Activated B cell treated with CpG ODN at 0.5 μM for 24 hours (primary cell): Measurements from ENCODE around the gene GALNT3. TPM values are rescaled to one million over a fixed set of nuclear protein-coding genes. Genes with fewer than 3 reads are reported as not detected.

ENCODE experiments used
- ATAC-seq: fragments of 200-7000 bp; cut with Tn5 transposase; one replicate; pipeline ENCODE4 v1.10.0; 2021; ENCODE audit warnings: low read depth, mild to moderate bottlenecking, moderate library complexity
- CTCF ChIA-PET: fragments of 350-600 bp; sonication (Branson Sonifier 250); formaldehyde crosslinking; loops from one replicate; lab custom pipeline; 2021; ENCODE audit warnings: antibody characterized with exemption; lab: Charles Lee
- POLR2A ChIA-PET: fragments of 350-600 bp; sonication (Branson Sonifier 250); formaldehyde crosslinking; loops from one replicate; lab custom pipeline; 2021; ENCODE audit warnings: antibody characterized with exemption; lab: Charles Lee
- DNase-seq: peaks from one replicate; pipeline ENCODE4 v3.0.0; 2022
- H3K27ac Mint-ChIP-seq: one replicate; pipeline ENCODE4 v1.8.0; 2020; ENCODE audit warnings: mixed read lengths
- H3K27me3 Mint-ChIP-seq: one replicate; pipeline ENCODE4 v1.8.0; 2021; ENCODE audit warnings: mixed read lengths
- H3K36me3 Mint-ChIP-seq: one replicate; pipeline ENCODE4 v1.8.0; 2021; ENCODE audit warnings: low read depth, mixed read lengths
- H3K4me1 Mint-ChIP-seq: one replicate; pipeline ENCODE4 v1.8.0; 2021; ENCODE audit warnings: mixed read lengths
- H3K4me3 Mint-ChIP-seq: one replicate; pipeline ENCODE4 v1.8.0; 2020; ENCODE audit warnings: mild to moderate bottlenecking, mixed read lengths
- H3K9me3 Mint-ChIP-seq: one replicate; pipeline ENCODE4 v1.8.0; 2020; ENCODE audit warnings: mixed read lengths
- intact Hi-C: fragments of 100-400 bp; cut with micrococcal nuclease; formaldehyde crosslinking; loops from one replicate; pipeline ENCODE4 v1.15.1; 2024
- total RNA-seq: library from RNA; stranded (reverse); gene quantifications from 2 replicates; pipeline ENCODE4 v1.2.3, GENCODE V29; 2022
- TF ChIP-seq, protein P1 (sequence below): fragments of 200-600 bp; IDR thresholded peaks from one replicate; pipeline ENCODE4 v1.8.0; 2022; ENCODE audit warnings: antibody characterized with exemption, mild to moderate bottlenecking

The GALNT3 gene
- total RNA-seq, 1 donor from 2014 or later, result 14.4 TPM

GRCh38 chr2:165725421-165725820 is 68.6 kb downstream of the GALNT3 start:
- no peak overlapping the region for H3K4me3 Mint-ChIP-seq
- H3K9me3 Mint-ChIP-seq, result no peaks in the 10 kb centered on the region
- CTCF ChIA-PET, result no interaction called here
- H3K36me3 Mint-ChIP-seq, result no peaks in the 10 kb centered on the region
- no peak overlapping the region for H3K27ac Mint-ChIP-seq
- no peak for ATAC-seq
- POLR2A ChIA-PET, result no interaction called here
- TF ChIP-seq, protein P1, sequence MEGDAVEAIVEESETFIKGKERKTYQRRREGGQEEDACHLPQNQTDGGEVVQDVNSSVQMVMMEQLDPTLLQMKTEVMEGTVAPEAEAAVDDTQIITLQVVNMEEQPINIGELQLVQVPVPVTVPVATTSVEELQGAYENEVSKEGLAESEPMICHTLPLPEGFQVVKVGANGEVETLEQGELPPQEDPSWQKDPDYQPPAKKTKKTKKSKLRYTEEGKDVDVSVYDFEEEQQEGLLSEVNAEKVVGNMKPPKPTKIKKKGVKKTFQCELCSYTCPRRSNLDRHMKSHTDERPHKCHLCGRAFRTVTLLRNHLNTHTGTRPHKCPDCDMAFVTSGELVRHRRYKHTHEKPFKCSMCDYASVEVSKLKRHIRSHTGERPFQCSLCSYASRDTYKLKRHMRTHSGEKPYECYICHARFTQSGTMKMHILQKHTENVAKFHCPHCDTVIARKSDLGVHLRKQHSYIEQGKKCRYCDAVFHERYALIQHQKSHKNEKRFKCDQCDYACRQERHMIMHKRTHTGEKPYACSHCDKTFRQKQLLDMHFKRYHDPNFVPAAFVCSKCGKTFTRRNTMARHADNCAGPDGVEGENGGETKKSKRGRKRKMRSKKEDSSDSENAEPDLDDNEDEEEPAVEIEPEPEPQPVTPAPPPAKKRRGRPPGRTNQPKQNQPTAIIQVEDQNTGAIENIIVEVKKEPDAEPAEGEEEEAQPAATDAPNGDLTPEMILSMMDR, result no peak
- H3K27me3 Mint-ChIP-seq, result peaks cover 12% of the 10 kb centered on the region
- intact Hi-C loops, result no loop called here
- no peak for DNase-seq
- H3K4me1 Mint-ChIP-seq, result peaks cover 6% of the 10 kb centered on the region

DNA sequence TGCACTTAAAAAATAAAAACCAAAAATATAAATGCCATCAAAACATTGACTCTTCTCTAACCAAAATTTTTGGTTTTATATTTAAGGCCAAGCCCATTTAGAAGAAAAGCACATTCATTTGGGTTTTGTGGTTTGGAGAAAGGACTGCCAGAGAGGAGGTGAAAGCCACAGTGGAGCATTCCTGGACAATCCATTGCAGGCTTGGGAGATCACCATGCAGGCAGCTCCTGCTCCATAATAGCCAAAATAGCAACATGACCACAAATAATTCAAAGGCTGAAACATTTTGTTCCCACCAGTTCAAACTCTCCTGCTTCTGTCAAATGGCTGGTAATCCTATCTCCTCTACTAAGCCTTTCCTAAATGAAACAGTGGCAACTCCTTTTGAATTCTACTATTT is 73.5 kb downstream of the GALNT3 start:
- no peak overlapping the region for H3K4me3 Mint-ChIP-seq
- ChIA-PET POLR2A (no interaction called here), CTCF (no interaction called here)
- ATAC-seq (no peak), DNase-seq (no peak)
- H3K27ac Mint-ChIP-seq, result no peak overlapping the region
- H3K9me3 Mint-ChIP-seq, result no peaks in the 10 kb centered on the region
- peaks cover 18% of the 10 kb centered on the region for H3K27me3 Mint-ChIP-seq
- H3K36me3 Mint-ChIP-seq, result no peaks in the 10 kb centered on the region
- TF ChIP-seq, protein P1, result no peak
- intact Hi-C loops, result no loop called here
- no peaks in the 10 kb centered on the region for H3K4me1 Mint-ChIP-seq

DNA sequence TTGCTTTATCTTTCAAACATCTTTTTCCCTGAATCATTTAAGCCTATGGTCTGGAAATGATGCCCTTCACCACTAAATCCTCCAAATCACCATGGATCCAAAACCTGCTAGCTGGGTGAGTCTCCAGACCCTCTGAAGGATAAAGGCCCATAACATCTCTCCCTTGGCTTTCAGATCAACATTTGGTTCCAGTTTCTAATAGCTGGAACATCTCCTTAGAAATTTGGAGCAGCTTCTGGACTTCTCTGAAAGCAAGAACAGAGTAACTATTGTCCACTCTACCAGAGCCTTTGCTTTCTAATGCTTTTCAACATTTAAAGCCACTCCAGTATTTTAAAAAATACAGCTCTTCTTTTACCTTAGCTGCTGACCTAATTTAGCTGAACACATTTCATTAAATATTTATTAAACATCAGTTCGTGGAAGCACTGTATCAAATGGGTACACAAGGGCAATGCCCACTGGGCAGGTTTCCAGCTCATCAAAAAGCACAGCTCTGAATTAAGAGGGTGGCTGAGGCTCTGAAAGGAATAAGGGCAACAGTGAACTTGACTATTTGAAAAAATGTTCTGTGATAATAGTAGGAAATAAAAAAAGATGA is 75.3 kb downstream of the GALNT3 start:
- Mint-ChIP-seq H3K4me1 (no peaks in the 10 kb centered on the region), H3K9me3 (no peaks in the 10 kb centered on the region), H3K27ac (no peak overlapping the region), H3K27me3 (peaks cover 20% of the 10 kb centered on the region), H3K36me3 (no peaks in the 10 kb centered on the region), H3K4me3 (no peak overlapping the region)
- intact Hi-C loops, result no loop called here
- ATAC-seq (no peak), DNase-seq (no peak)
- CTCF ChIA-PET, result no interaction called here
- POLR2A ChIA-PET, result no interaction called here
- TF ChIP-seq, protein P1, result no peak

DNA sequence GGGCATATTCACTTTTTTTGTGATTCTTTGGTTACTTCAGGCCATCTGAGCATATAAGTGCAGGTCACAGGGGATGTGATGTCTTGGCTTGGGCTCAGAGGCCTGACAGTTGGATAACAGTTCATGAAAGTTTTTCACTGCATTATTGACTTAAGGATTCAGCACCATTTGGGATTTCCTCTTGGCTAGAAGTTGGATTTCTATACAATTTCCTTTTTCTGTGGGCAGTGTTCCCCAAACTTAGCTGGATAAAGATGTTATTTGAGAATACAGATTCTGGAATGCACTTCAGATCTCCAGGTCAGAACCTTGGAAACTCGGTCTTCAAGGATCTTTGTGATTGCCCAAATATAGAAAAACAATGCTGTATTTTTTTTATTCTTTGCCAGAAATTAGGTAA is 78.0 kb downstream of the GALNT3 start:
- H3K36me3 Mint-ChIP-seq, result no peaks in the 10 kb centered on the region
- no peak overlapping the region for H3K4me3 Mint-ChIP-seq
- no peak for ATAC-seq
- H3K9me3 Mint-ChIP-seq, result no peaks in the 10 kb centered on the region
- H3K4me1 Mint-ChIP-seq, result no peaks in the 10 kb centered on the region
- POLR2A ChIA-PET, result no interaction called here
- H3K27ac Mint-ChIP-seq, result no peak overlapping the region
- CTCF ChIA-PET, result no interaction called here
- TF ChIP-seq, protein P1, result no peak
- no peak for DNase-seq
- H3K27me3 Mint-ChIP-seq, result peaks cover 12% of the 10 kb centered on the region
- intact Hi-C loops, result no loop called here

DNA sequence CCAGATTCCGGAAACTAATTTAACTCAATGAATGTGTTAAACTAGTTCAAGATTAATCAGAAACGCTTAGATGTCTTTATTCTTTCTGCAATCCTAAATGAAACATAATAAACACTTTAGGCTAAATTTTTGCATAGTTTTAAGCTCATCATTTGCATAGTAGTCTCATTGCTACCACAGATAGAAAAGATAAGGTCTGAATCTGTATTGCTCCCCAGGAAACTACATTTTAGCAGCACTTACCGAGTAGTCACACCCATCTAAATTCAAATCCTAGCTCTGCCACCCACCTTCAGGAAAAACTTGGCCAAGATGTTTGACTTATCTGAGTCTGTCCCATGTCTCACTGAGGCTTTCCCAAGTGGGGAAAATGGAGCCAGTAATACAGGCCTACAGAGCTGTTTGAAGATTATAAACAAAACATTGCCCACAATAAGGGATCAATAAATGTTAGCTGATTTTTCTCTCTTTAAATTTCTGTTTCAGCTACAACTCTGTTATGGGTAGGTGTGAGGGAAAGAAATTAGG is 87.0 kb downstream of the GALNT3 start:
- Mint-ChIP-seq H3K27ac (no peak overlapping the region), H3K27me3 (peaks cover 2% of the 10 kb centered on the region), H3K36me3 (no peaks in the 10 kb centered on the region), H3K4me1 (no peaks in the 10 kb centered on the region), H3K4me3 (no peak overlapping the region), H3K9me3 (no peaks in the 10 kb centered on the region)
- intact Hi-C loops, result no loop called here
- ChIA-PET POLR2A (no interaction called here), CTCF (no interaction called here)
- DNase-seq (no peak), ATAC-seq (no peak)
- TF ChIP-seq, protein P1, result no peak
